Fibroblast of lung (primary cell): ENCODE results near the gene MYOCD. TPM values are rescaled to one million over a fixed set of nuclear protein-coding genes. Genes with fewer than 3 reads are reported as not detected.

Source experiments
- DNase-seq, 2 donors: peaks; one replicate each; pipeline versions ENCODE4 v3.0.0 to v3.0.0-alpha.2; 2010; ENCODE audit warnings: low read depth in 2 of 2
- H2AFZ ChIP-seq: 2 replicates; pipeline ENCODE4 v1.5.1; 2012; ENCODE audit warnings: low read length, control low read depth, inconsistent platforms
- H3K27ac ChIP-seq: 2 replicates; pipeline ENCODE4 v1.5.1; 2011; ENCODE audit warnings: low read length, control low read depth; ENCODE audit not compliant: insufficient read depth
- H3K27me3 ChIP-seq: 2 replicates; pipeline ENCODE4 v1.5.1; 2011; ENCODE audit warnings: mild to moderate bottlenecking, low read length; ENCODE audit not compliant: control insufficient read depth, insufficient read depth
- H3K36me3 ChIP-seq: 2 replicates; pipeline ENCODE4 v1.5.1; 2011; ENCODE audit warnings: low read length; ENCODE audit not compliant: control insufficient read depth, insufficient read depth
- H3K4me1 ChIP-seq: 2 replicates; pipeline ENCODE4 v1.5.1; 2011; ENCODE audit warnings: low read length; ENCODE audit not compliant: control insufficient read depth, insufficient read depth; ENCODE audit errors: extremely low read depth
- H3K4me2 ChIP-seq: 2 replicates; pipeline ENCODE4 v1.5.1; 2011; ENCODE audit warnings: low read length, control low read depth; ENCODE audit not compliant: insufficient read depth; ENCODE audit errors: extremely low read depth
- H3K4me3 ChIP-seq, 4 experiments: fragments of 200-600 bp in 1 of 4; sonication (generic) in 1 of 4; replicated peaks in 1 of 4; 2 replicates each; pipeline ENCODE4 v1.5.1; 2011 to 2016; ENCODE audit warnings: low read length in 4 of 4, low read depth in 3 of 4, mild to moderate bottlenecking in 3 of 4, control low read depth in 2 of 4, inconsistent platforms in 1 of 4, mixed read lengths in 1 of 4; ENCODE audit not compliant: insufficient read depth in 1 of 4; ENCODE audit errors: control extremely low read depth in 1 of 4
- H3K79me2 ChIP-seq: 2 replicates; pipeline ENCODE4 v1.5.1; 2012; ENCODE audit warnings: mild to moderate bottlenecking, low read length, inconsistent platforms; ENCODE audit not compliant: control insufficient read depth, insufficient read depth
- H3K9ac ChIP-seq: 2 replicates; pipeline ENCODE4 v1.5.1; 2011; ENCODE audit warnings: mild to moderate bottlenecking, low read length, control low read depth; ENCODE audit not compliant: insufficient read depth
- H3K9me3 ChIP-seq: 2 replicates; pipeline ENCODE4 v1.5.1; 2012; ENCODE audit warnings: low read depth, low read length; ENCODE audit not compliant: control insufficient read depth, insufficient read depth
- H4K20me1 ChIP-seq: 2 replicates; pipeline ENCODE4 v1.5.1; 2011; ENCODE audit warnings: low read length; ENCODE audit not compliant: control insufficient read depth, insufficient read depth; ENCODE audit errors: extremely low read depth
- CTCF ChIP-seq, 2 donors: IDR thresholded peaks in 1 of 2; conservative IDR thresholded peaks in 1 of 2; 1 replicate in 1 of 2; 2 replicates in 1 of 2; pipeline ENCODE4 v1.5.1; 2011 to 2012; ENCODE audit warnings: low read length in 2 of 2, control low read depth in 1 of 2, inconsistent platforms in 1 of 2, low read depth in 1 of 2, mild to moderate bottlenecking in 1 of 2
- EZH2 ChIP-seq: IDR thresholded peaks from 2 replicates; pipeline ENCODE4 v1.5.1; 2012; ENCODE audit warnings: low read length, control low read depth, mild to moderate bottlenecking; ENCODE audit errors: missing control alignments
- polyA plus RNA-seq, 2 donors: library from polyadenylated mRNA; depleted of rRNA in 1 of 2; stranded (reverse) in 1 of 2; unstranded in 1 of 2; fragments of >200 nt; gene quantifications; 2 replicates each; pipeline ENCODE4 v1.2.1, GENCODE V29; 2011 to 2012; ENCODE audit warnings: missing spikeins in 1 of 2
- total RNA-seq: library from RNA; depleted of rRNA; stranded (reverse); fragments of >200 nt; gene quantifications from 2 replicates; pipeline ENCODE4 v1.2.1, GENCODE V29; 2014

MYOCD gene
- total and polyA plus RNA-seq, 2 donors (not counting 1 experiment from before 2014, with no cell fraction given) = 0.17 to 0.99 TPM

GRCh38 chr17:12683299-12683698 is 17.6 kb downstream of the MYOCD start:
- Histone ChIP-seq H3K9me3 (no peaks in the 10 kb centered on the region), H3K36me3 (no peaks in the 10 kb centered on the region), H3K9ac (no peak overlapping the region), H4K20me1 (no peaks in the 10 kb centered on the region), H3K27me3 (peaks cover 3% of the 10 kb centered on the region), H3K79me2 (no peaks in the 10 kb centered on the region), H3K4me2 (no peak overlapping the region), H2AFZ (no peak overlapping the region), H3K4me1 (peaks cover 2% of the 10 kb centered on the region), H3K4me3 (no peak overlapping the region), H3K27ac (no peak overlapping the region)
- DNase-seq = no peak
- TF ChIP-seq CTCF (conservative IDR thresholded peaks at IDR 0.05 in 1 of 2, IDR thresholded peaks at IDR 0.05 in 1 of 2; ENCODE audit: low read depth in 1 of 2, low read length in 2 of 2) (no peak), EZH2 (no peak)

- H3K36me3 ChIP-seq = no peaks in the 10 kb centered on the region
- no peak overlapping the region for H3K27ac ChIP-seq
- no peaks in the 10 kb centered on the region for H4K20me1 ChIP-seq
- H3K4me3 ChIP-seq = no peak overlapping the region
- TF ChIP-seq EZH2 = no peak
- TF ChIP-seq CTCF (conservative IDR thresholded peaks at IDR 0.05 in 1 of 2, IDR thresholded peaks at IDR 0.05 in 1 of 2; ENCODE audit: low read depth in 1 of 2, low read length in 2 of 2) = no peak
- no peak overlapping the region for H2AFZ ChIP-seq
- peaks cover 3% of the 10 kb centered on the region for H3K27me3 ChIP-seq
- no peak for DNase-seq
- no peak overlapping the region for H3K4me2 ChIP-seq
- H3K4me1 ChIP-seq = no peaks in the 10 kb centered on the region
- H3K9me3 ChIP-seq = no peaks in the 10 kb centered on the region
- H3K9ac ChIP-seq = no peak overlapping the region
- H3K79me2 ChIP-seq = no peaks in the 10 kb centered on the region
Observed at GRCh38 chr17:12686486-12686885, 20.8 kb downstream of the MYOCD start.

- Histone ChIP-seq H3K9me3 (no peaks in the 10 kb centered on the region), H4K20me1 (no peaks in the 10 kb centered on the region), H3K79me2 (no peaks in the 10 kb centered on the region), H3K36me3 (no peaks in the 10 kb centered on the region), H3K4me3 (no peak overlapping the region), H2AFZ (no peak overlapping the region), H3K27me3 (no peaks in the 10 kb centered on the region), H3K27ac (no peak overlapping the region), H3K9ac (no peak overlapping the region), H3K4me2 (no peak overlapping the region), H3K4me1 (no peaks in the 10 kb centered on the region)
- TF ChIP-seq EZH2 = no peak
- no peak for TF ChIP-seq CTCF (conservative IDR thresholded peaks at IDR 0.05 in 1 of 2, IDR thresholded peaks at IDR 0.05 in 1 of 2; ENCODE audit: low read depth in 1 of 2, low read length in 2 of 2)
- no peak for DNase-seq
Observed at GRCh38 chr17:12688382-12688781, 22.7 kb downstream of the MYOCD start.
